Limb (tissue), 2 donors: ENCODE measurements around the gene KRTAP9-8.
"Not testable (repeated sequence)": the region's sequence is repeated elsewhere in the genome, so short reads cannot be mapped to it uniquely, and the experiment has no call there.

ENCODE experiments used
- DNase-seq, 2 donors: peaks; one replicate each; pipeline ENCODE4 v3.0.0-alpha.2; 2016; ENCODE audit errors: extremely low spot score in 2 of 2

Gene KRTAP9-8

DNA sequence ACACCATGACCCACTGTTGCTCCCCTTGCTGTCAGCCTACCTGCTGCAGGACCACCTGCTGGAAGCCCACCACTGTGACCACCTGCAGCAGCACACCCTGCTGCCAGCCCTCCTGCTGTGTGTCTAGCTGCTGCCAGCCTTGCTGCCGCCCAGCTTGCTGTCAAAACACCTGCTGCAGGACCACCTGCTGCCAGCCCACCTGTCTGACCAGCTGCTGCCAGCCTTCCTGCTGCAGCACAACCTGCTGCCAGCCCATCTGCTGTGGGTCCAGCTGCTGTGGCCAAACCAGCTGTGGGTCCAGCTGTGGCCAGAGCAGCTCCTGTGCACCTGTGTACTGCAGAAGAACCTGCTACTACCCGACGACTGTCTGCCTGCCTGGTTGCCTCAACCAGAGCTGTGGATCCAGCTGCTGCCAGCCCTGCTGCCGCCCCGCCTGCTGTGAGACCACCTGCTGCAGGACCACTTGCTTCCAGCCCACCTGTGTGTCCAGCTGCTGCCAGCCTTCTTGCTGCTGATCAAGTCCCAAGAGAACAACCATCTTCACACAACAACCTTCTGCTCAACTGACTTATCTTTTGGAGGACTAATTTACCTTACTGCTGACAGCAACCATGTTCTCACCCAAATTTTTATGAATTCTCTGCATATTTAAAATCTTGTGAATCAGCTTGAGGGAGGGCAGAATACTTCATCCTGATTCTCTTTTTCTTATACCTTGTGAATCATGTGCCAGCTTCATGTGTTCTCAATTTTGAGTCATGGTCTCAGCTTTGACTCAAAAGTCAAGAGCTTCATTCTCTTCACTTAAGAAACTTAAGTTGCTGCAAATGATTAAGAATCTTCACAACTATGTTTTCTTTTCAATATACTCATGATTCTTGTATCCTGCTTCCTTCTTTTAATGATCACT lies 17.8 kb downstream of the KRTAP9-8 start, which contains the start of gene KRTAP9-9:
TSS of gene KRTAP9-9 (plus strand) at position 4 of the 910 bp plus-strand sequence.
- not testable (repeated sequence) for DNase-seq

DNA sequence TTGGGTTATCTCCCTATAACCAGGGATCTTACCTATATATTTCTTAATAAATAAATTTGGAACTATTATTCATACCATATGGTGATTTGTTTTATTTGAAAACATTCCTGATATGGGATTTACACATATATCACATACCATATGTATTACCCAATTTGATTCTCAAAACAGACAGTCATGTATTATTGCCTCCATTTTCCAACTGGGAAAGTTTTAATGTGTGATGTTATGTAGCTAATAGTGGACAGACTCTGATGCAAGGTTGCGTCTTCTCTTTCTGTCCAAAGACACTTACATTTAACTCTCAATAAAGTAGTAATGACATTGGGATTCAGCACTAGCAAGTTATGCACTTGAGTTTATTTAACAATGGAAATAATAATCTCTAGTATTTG lies 18.5 kb downstream of the KRTAP9-8 start:
- no peak for DNase-seq

DNA sequence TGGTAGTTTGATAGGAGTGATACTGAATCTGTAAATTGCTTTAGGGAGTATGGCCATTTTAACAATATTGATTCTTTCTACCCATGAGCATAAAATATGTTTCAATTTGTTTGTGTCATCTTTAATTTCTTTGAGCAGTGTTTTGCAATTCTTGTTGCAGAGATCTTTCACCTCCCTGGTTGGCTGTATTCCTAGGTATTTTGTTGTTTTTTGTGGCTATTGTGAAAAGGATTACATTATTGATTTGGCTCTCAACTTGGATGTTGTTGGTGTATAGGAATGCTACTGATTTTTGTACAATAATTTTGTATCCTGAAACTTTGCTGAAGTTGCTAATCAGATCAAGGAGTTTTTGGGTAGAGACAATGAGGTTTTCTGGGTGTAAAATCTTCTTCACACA lies 20.6 kb downstream of the KRTAP9-8 start:
- no peak for DNase-seq

DNA sequence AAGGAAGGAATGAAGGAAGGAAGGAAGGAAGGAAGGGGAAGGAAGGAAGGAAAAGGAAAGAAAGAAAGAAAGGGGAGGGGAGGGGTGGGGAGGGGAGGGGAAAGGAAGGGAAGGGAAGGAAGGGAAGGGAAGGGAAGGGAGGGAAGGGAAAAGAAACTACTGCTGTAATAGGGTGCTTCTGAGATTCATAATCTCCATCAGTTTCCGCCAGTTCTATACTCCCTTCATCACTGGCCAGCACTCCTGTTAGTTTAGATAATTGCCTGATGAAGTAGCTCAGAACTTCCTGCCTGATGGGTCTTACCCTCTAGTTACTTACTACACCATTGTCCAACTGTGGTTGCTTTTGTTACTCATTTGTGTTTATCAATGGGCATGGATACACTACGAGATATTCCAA lies 25.4 kb downstream of the KRTAP9-8 start:
- DNase-seq, result no peak

DNA sequence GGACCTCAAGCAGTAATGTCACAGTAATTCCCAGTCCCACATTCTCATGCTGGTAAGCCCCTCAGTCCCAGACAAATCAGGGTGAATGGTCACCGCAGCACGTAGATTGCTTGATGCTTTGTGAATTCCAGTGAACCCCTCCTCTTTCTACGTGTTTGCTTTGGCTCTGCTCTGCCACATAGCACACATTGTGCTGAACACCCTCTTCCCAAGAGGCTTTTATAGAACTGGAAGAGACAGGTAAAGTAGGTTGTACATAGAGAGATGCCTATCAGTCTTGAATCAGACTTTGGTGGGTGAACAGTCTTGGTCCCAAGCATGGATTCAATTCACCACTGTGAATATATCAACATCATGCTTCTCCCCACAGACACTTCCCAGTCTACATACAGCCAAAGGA lies 26.8 kb downstream of the KRTAP9-8 start:
- no peak for DNase-seq

DNA sequence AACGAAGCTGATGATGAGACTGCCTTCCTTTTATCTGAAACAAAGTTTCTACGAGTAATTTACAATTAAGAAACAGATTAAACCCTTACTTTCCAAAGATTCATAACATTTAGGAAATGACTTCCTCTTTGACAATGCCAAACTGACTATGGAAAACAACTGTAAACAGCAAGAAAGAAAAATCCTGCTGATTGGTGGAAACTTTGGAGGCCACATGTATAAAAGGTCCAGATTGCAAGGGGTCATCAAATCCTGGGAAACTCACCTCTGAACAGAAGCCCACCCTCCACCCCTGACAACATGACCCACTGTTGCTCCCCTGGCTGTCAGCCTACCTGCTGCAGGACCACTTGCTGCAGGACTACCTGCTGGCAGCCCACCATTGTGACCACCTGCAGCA lies 27.3 kb downstream of the KRTAP9-8 start, which contains the start of gene KRTAP9-6:
TSS of gene KRTAP9-6 (plus strand) at position 301 of the 400 bp plus-strand sequence. CDS start at position 301, 0 bp downstream.
- DNase-seq, result no peak

DNA sequence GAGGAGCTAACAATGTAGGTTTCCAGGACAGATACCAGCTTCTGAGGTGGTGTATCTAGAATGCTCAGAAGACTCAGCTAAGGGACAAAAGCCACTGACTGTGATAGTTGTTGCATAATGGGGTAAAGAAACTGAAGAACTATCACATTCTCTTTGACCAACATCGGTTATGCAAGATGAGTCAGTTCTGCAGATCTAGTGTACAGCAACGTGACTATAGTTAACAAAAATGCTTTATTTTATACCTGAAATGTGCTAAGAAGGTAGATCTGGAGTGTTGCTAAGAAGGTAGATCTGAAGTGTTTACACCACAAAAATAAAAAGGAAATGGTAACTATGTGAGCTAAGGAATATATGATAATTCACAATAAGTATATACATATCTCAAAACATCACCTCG lies 29.9 kb downstream of the KRTAP9-8 start:
- no peak for DNase-seq

DNA sequence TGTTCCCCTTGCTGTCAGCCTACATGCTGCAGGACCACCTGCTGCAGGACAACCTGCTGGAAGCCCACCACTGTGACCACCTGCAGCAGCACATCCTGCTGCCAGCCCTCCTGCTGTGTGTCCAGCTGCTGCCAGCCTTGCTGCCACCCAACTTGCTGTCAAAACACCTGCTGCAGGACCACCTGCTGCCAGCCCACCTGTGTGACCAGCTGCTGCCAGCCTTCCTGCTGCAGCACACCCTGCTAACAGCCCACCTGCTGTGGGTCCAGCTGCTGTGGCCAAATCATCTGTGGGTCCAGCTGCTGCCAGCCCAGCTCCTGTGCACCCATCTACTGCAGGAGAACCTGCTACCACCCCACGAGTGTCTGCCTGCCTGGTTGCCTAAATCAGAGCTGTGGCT lies 33.5 kb downstream of the KRTAP9-8 start:
- DNase-seq, result not testable (repeated sequence)

DNA sequence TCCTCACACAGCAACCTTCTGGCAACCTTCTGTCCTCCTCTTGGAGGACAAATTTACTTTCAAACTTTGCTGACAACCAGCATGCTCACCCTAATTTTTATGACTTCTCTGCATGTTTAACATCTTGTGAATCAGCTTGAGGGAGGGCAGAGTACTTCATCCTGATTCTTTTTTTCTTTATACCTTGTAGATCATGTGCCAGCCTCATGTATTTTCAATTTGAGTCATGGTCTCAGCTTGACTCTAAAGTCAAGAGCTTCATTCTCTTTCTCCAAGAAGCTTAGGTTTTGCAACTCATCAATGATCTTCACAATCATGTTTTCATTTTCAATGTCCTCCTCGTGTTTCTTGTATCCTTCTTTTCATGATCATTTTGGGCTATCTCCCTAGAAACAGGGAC lies 34.1 kb downstream of the KRTAP9-8 start:
- no peak for DNase-seq

DNA sequence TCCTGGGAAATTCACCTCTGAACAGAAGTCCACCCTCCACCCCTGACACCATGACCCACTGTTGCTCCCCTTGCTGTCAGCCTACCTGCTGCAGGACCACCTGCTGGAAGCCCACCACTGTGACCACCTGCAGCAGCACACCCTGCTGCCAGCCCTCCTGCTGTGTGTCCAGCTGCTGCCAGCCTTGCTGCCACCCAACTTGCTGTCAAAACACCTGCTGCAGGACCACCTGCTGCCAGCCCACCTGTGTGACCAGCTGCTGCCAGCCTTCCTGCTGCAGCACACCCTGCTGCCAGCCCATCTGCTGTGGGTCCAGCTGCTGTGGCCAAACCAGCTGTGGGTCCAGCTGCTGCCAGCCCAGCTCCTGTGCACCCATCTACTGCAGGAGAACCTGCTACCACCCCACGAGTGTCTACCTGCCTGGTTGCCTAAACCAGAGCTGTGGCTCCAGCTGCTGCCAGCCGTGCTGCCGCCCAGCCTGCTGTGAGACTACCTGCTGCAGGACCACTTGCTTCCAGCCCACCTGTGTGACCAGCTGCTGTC lies 37.9 kb downstream of the KRTAP9-8 start, which contains the start of gene KRTAP9-7:
TSS of gene KRTAP9-7 (plus strand) at position 51 of the 543 bp plus-strand sequence. CDS start at position 51, 0 bp downstream.
- not testable (repeated sequence) for DNase-seq

DNA sequence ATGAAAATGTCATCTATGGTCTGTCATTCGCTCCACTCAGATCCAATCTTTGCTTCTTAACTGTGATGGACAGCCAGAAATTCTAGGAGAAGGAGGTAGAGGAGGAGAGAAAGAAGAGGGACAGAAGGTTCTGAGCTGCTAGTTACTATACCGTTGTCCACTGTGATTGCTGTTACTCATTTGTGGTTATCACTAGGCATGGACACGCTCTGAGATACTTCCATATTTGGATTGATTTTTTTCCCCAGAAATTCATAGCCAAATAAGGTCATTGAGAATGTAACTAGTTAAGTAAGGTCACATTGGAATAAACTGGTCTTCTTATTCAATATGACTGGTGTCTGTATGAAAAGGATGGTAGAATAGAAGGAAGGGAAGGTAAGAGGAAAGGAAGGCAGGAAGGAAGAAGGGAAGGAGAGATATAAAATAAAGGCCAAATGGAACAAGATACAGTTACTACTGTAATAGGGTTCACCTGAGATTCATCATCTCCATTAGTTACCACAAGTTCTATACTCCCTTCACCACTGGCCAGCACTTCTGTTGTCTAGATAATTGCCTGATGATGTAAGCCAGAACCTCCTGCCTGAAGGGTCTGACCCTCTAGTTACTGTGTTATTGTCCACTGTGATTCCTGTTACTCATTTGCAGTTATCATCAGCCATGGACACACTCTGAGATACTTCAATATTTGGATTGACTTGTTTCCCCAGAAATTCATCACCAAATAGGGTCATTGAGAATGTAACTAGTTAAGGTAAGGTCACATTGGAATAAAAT lies 40.6 kb downstream of the KRTAP9-8 start:
- no peak for DNase-seq

DNA sequence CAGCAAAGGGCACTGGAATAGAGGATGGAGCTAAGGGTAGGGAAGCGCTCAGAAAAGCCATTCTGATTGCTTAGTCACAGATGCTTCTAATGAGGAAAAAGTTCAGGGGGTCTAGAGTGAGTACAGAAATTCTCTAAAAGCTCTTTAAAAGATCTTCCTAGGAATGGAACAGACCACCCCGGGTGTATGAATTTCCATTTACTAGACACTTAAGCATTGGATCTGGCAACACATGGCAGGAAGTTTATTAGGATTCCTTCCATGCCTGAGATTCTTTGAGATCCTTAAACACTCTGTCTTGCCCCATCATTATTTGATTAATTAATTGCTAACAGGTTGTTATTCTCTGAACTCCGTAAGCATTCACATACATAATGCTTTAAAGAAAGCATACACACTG lies 46.2 kb downstream of the KRTAP9-8 start:
- DNase-seq, result peak in 1 of 2 donors; percentile 3

DNA sequence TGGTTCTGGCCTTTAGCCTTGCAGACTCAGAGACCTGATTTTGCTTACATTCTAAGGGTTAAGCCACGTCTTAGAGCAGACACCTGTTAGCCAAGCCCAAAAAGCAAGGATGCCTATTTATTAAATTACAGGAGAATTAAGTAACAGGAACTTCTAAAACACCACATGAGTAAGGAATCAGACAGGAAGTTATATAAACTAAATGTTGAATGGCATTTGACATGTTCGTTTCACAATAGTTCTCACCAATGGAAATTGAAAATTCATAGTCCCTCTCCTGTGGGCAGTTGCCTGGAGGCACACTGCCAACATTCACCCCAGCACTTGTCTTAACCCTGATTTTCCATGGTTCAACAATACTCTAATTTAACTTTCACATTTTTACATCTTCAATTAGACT lies 46.7 kb downstream of the KRTAP9-8 start:
- DNase-seq, result no peak

DNA sequence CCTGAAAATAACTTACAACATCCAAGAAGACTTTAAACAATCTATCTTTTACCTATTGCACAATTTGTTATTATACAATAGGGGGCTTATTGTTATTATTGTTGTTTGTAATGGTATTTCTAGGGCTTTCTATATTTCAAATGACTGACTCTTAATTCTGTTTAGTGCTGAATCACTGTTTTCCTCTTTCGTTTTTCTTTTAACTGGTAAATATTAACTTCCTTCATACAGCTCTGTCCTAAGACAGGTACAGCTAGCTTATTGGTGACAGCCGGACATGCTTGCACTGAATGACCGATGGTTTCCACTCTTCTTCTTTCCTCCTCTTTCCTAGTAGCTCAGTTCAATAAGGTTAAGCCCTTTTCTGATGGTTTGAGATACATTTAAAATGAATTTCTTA lies 49.3 kb downstream of the KRTAP9-8 start:
- no peak for DNase-seq
